ENCODE results near the gene ARL3. TPM values are rescaled to one million over a fixed set of nuclear protein-coding genes. Genes with fewer than 3 reads are reported as not detected.
"Not testable (repeated sequence)": the region's sequence is repeated elsewhere in the genome, so short reads cannot be mapped to it uniquely, and the experiment has no call there.

Gene ARL3
- total RNA-seq, 1 experiment from 2014 or later, result 2.6 TPM

DNA sequence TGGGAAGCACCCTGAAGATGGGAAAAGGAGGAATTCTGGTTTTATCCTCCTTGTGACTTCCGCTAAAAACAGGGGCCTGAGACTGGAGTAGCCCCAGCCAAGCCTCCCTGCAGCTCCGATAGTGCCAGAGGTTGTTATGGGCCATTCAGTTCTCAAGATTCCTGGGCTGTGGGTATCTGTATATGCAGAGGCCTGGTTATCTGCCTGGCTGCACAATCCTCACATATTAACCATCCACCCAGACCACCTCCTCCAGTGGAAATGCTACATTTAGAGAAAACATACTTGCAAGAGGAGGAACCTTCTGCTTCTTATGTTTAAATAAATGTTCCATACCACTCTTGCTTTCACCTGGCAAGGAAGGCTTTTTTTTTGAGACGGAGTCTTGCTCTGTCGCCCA, 34.6 kb downstream of the ARL3 start:
- in situ Hi-C loops (cut with HindIII; ENCODE audit: low pct_unique_long_range_greater_than_20kb, low sequenced_read_pairs), result no loop called here
- DNase-seq (ENCODE audit: low read depth, low spot score), result no peak

DNA sequence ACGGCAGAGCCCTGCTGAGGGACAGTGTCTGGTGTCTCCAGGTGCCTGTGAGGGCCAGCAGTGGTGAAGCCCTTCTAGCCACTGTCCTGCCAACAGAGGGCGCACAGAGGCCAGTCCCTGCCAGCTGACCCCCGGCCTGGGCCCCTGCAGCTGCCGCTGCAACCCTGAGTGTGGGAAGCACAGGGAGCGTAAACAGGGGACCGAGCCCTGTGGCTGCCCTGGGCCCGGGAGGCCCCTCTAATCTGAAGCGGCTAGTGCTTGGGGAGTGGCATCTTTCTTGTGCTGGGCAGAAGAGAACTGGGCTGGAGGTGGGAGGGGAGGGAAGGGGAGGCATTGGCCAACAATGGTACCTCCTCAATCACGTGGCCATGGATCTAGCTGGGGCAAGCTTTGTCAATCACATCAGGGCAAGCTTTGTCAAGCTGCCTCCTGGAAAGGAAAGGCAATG, 35.3 kb downstream of the ARL3 start:
- in situ Hi-C loops (cut with HindIII; ENCODE audit: low pct_unique_long_range_greater_than_20kb, low sequenced_read_pairs), result no loop called here
- DNase-seq (ENCODE audit: low read depth, low spot score), result peak; percentile 71

DNA sequence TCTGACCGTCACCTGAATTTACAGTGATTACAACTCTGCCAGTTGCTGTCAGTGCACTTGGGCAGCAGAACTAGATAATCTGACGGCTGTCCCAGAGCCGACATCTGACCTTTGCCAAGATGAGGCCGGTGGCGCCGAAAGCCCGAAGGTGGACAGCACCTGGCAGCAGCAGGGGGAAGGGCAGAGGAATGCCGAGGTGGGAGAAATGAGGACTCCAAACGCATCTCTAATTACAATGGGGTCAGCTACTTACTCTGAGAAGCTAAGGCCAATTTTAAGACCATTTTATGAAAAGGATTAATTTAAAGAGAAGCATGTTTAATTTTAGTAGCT, 36.2 kb downstream of the ARL3 start:
- in situ Hi-C loops (cut with HindIII; ENCODE audit: low pct_unique_long_range_greater_than_20kb, low sequenced_read_pairs), result no loop called here
- DNase-seq (ENCODE audit: low read depth, low spot score), result no peak

DNA sequence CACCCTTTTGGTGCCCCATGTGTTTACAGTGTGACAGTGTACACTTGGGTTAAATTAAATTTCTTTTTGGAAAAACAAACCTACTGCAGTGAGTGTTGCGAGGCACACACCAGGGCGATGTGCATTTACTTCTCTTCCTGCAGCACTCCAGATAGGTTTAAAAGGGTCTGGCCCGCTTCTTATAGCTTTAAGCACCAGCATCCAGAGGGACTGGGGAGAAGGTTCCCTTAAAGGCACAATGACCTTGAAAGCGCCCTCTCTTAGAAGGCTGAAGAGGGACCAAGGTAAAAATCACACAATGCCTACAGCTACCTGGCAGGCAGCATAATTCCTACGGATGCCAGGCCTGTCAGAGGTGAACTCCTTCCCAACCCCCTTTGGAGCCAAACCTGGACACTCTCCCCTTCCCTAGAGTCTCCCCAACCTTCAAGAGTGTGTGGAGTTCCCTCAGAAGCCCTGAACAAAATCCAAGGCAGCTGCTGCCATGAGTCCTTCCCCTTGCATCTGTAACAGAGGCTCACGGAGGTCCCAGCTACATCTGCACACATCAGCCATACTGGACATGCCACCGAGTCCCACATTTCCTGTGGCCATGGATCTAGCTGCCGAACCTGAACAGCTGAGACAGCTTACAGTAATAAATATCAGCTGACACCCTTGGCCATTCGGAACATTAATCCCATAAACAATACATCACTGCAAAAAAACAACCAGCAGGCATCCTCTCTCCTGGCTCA, 36.7 kb downstream of the ARL3 start:
- DNase-seq (ENCODE audit: low read depth, low spot score), result no peak
- in situ Hi-C loops (cut with HindIII; ENCODE audit: low pct_unique_long_range_greater_than_20kb, low sequenced_read_pairs), result no loop called here

DNA sequence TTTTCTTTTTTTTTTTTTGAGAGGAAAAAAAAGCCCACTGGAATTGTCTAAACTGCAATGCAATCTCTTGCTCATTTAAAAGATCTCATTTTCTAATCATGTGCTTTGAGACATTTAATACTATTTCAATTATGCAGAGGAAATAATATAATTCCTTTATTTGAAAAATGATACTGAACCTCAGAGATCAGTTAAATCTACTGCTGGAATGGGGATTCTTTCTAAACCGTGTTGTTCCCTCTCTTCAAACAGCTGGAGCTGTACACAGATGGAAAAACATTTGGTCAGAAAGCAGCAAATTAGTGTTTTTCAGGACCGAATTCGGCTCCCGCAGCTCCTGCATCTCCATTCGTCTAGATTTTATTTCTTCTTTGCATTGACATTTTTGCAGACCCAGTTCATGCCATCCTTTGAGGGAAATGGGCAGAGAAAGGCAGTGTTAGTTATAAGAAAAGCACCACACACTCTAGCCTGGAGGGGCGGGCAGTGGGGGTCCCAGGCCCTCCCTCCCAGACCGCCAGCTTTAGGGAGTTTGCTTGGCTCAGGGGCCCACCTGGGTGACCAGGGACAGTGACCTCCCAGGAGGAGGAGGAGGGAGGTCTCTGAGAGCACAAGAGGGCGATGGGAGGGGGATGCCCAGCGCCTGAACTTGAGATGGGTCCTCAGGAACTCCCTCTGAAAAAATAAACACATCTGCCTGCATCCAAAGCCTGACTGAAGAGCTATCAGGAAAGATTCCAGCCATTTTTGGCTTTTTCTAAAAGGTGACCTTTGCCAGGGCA, 37.5 kb downstream of the ARL3 start:
- in situ Hi-C loops (cut with HindIII; ENCODE audit: low pct_unique_long_range_greater_than_20kb, low sequenced_read_pairs), result no loop called here

DNA sequence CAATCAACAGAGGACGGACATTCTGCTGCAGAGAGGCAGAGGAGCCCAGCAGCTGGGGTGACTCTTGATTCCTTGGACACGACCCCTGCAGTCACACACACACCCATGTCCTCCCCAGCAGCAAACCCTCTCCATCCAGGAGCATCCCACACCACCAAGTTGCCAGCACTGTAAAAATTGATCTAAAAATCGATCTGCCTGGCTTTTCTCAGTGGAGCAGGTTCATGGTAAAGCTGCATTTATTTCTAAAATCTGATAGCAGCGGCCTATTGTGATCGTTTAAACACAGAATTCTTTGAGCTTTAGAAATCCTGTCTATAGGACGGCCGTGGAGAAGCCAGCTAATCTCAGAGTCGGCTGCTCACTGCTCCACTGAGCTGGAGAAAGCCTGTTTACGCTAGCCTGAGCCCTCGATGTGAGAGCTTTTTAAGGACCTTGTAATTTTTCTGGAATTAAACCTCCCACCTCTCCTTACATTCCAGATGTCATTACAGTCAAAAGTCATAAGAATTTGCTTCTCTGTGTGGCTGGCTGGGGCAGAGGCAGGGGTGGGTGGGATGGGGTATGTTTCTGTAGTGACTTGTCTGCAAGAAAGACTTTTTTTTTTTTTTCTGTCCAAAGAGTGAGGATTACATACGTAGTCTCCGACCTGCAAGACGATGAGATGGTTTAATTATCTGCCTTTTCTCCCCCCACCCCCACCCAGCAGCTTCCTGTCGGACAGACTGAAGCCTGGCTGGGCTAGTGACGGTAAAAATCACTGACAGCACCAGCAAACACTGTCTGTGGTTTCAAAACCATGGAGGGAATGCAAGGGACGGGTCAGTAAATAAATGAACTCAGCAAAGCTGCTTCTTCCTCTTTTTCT, 38.3 kb downstream of the ARL3 start:
- in situ Hi-C loops (cut with HindIII; ENCODE audit: low pct_unique_long_range_greater_than_20kb, low sequenced_read_pairs), result no loop called here
- DNase-seq (ENCODE audit: low read depth, low spot score), result no peak

More for the DNA sequence above, 37.5 kb downstream of the ARL3 start:
- no peak for DNase-seq (ENCODE audit: low read depth, low spot score)

DNA sequence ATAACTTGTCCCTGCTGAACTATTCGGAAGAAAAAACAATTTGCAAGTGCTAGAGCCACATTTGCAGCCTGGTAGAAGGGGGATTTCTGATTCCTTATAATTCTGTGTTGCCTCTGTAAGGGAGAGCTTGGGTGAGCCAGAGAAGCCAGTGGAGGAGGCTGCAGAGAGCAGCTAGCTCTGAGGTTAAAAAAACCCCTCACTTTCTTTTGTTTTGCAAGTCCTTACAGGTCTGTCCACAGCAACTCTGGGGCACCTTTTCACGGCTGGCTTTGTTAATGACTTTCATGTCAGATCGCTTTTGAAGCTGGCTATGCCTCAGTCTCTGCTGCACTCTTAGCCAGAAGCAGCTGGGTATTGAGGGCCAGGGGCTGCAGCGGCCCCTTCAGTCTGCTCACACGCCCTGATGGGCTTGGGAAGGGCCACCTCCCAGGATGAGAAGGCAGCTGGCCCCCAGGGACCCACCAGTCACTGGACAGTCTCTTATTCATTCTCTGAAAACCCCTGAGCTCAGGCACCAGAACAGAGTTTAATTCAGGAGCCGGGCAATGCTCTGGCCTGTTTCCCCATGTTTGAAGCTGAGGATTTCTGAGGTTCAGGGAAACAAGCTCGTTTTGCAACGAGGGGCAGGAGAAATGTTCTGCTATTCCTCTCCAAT, 39.1 kb downstream of the ARL3 start:
- in situ Hi-C loops (cut with HindIII; ENCODE audit: low pct_unique_long_range_greater_than_20kb, low sequenced_read_pairs), result no loop called here
- no peak for DNase-seq (ENCODE audit: low read depth, low spot score)

DNA sequence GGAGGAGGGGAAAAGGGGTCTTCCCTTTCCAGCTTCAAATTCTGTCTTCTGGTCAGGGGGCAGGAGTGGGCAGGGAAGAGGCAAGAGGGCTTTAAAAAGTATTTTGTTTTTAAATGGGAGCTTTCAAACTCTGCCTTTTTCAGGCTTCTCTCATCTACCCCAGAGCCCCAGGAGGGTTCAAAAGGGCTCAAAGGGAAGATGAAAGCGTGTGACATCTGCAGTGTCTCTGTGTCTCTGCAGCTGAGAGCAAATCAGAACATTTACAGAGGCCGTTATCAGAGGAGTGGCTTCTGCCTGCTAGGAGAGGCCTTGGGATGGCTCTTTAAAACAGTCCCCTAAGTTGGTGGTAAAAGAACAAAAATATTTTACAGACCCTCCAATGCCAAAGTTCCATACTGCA, 39.6 kb downstream of the ARL3 start:
- in situ Hi-C loops (cut with HindIII; ENCODE audit: low pct_unique_long_range_greater_than_20kb, low sequenced_read_pairs), result no loop called here
- no peak for DNase-seq (ENCODE audit: low read depth, low spot score)

DNA sequence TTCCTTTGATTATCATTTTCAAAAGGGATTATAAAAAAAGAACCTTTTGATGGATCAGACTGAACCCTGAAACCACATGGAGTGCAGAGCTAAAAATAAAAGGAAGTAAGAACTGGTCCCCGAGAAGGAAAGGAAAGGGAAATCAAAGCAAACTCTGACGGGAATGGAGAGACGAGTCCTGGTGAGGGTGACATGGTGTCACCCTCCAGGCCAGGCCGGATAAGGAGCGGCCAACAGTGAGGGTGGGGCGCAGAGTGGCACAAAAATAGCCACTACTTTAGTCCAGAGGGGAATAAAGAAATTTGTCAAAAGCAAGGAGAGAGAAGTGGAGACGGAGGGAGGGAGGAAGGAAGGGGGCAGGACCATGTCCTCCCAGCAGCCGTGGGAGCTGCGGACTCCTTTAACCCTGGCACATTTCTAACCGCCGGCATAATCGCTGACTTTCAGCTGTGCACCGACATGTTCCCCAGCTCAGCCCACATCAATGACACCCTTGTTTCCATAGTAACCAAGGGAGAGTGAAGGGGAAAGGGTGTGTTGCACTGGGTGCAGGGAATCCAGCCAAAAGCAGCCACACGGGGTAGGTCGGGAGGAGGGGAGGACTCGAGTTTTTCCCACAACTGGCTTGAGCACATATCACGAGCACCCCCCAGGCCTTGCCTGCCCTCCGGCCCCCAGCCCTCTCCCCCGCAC, 40.2 kb downstream of the ARL3 start:
- in situ Hi-C loops (cut with HindIII; ENCODE audit: low pct_unique_long_range_greater_than_20kb, low sequenced_read_pairs), result no loop called here
- DNase-seq (ENCODE audit: low read depth, low spot score), result no peak

DNA sequence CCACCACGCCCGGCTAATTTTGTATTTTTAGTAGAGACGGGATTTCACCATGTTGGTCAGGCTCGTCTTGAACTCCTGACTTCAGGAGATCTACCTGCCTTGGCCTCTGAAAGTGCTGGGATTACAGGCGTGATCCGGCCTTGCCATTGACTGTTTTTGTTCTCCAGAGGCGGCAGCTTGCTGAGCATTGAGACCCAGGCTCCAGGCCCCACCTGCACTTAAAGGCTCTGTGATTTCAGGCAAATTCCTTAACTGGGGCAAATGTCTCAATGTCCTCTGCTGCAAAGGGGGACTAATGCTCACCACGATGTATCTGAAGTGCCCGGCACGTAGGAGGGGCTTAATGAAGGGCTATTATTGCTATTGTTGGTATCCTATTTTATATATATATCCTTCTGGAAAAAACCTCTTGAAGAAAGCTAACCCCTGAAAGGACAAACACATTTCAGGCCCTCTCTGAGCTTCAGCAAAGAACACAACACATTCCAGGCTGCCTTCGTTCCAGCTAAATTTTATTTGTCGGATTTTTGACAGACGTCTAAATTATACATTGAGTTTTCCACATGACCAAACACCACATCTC, 40.9 kb downstream of the ARL3 start:
- DNase-seq (ENCODE audit: low read depth, low spot score), result no peak
- in situ Hi-C loops (cut with HindIII; ENCODE audit: low pct_unique_long_range_greater_than_20kb, low sequenced_read_pairs), result no loop called here

DNA sequence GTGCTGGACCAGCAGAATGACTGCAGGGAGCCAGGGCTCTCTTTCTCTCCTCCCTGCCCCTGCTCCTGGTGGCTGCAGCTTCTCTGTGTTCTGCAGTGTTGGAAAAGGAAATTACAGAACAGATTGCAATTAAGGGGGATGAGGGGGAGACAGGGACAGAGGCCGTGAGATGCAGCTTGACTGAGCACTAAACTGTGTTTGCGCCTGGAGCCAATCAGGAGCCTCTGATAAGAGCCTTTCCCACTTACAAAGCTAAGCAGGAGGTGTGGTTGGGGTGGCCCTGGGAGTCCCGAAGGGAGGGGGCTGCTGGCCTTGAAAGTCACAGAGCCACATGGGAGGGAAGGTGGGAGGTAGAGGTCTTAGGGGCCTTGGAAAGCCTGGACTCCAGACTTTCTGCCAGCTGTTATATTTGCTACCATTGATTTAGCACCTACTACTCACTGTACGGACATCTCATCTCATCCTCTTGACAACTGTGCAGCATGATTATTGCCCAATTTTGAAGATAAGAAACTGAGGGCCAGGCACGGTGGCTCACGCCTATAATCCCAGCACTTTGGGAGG, 43.2 kb downstream of the ARL3 start:
- in situ Hi-C loops (cut with HindIII; ENCODE audit: low pct_unique_long_range_greater_than_20kb, low sequenced_read_pairs), result no loop called here
- DNase-seq (ENCODE audit: low read depth, low spot score), result no peak

DNA sequence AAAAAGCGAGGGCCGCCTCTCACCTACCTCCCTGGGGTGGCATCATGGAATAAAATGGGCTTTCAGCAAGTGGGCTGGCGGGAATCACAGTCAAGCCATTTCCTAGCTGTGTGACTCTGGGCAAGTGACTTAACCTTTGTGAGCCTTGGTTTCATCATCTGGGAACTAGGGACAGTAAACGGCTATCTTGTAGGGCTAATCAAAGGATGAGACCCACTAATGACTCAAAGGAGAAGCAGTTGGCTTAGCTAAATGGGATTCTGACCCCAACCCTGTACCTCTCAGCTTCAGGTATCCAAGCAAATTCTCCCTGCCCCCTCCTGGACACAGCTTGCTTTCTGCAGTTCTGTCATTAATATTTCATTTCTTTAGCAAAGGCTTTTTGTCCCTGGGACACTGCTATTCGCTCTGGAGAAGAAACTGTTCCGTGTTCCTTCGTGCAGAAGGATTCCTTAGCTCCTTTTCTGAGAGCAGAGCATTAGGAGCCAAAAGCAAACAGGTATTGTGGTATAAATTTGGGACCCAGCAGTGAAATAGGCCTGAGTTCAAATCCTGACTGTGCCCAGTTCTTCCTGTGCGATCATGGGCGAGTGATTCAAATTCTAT, 44.0 kb downstream of the ARL3 start:
- no peak for DNase-seq (ENCODE audit: low read depth, low spot score)
- in situ Hi-C loops (cut with HindIII; ENCODE audit: low pct_unique_long_range_greater_than_20kb, low sequenced_read_pairs), result no loop called here

DNA sequence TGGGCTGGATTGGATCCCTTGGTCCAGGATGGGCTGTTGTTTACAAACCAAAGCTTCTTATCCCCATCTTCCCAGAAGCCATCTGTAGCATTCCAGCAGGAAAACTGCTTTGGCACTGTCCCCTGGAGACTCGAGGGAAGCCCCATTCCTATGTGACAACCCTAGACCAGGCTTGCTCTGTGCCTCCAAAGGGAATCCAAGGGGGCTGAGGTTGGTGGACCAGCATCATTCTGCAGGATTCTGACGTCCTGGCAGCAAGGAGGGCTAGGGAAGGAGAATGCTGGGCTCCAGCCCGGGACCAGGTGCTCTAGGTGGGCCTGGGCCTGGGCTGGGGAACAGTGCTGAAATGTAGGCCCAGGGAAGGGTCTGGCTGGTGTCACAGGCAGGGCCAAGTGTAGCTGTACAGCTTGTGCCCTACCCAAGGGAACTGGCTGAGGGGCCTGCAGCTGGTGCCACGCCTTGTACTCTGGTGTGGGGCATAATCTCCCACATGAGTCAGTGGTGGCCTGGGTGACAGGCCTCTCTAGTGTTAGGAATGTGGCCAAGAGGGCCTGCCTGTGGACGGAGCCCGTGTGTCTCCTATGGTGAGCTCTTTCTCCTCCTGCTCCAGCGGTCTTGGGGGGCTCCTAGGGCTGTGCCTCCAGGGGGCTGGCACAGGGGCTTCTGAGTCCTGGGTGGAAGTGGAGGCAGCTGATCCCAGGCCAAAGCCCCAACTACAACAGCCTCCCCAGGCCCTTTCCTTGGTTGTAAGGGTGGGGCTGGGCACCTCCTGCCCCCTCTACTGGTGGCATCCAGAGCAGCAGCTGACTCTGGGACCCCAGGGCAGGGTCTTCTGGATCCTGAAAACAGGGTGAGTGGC, 44.8 kb downstream of the ARL3 start:
- in situ Hi-C loops (cut with HindIII; ENCODE audit: low pct_unique_long_range_greater_than_20kb, low sequenced_read_pairs), result no loop called here

DNA sequence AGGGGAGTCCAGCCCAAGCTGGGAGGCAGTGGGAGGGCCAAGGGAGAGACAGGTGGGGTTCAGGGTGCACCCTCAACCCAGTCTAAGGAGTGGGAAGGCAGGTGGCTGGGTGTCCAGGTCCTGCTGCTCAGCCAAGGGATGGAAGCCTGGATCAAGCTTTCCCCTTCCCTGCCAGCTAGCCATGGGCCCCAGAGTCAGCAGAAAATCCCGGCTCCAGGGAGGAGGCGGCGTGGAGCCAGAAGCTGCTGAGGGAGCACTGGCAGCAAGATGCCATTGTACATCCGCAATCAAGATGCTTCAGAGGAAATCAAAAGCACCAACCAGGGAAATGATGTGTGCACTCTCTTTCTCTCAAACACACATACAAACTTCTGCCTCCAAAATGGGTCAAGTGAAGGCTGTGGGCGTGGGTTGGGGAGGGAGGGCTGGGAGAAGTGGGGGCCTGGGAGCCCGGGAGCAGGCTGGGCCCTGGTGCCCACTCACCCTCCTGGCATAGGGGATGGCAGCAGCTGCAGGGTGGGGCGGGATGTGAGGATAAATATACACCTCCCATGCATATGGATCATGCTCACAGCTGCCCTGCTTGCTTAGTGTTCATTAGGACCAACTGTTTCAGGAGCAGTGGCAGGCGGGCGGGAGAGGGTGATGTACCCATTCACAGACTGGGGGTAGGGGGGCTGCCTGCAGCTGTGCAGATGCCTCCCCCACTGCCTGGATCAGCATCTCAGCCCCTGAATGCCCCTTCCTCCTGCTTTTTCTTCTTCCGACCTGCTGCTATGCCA, 45.7 kb downstream of the ARL3 start:
- in situ Hi-C loops (cut with HindIII; ENCODE audit: low pct_unique_long_range_greater_than_20kb, low sequenced_read_pairs), result no loop called here
- DNase-seq (ENCODE audit: low read depth, low spot score), result no peak

More for the DNA sequence above, 44.8 kb downstream of the ARL3 start:
- DNase-seq (ENCODE audit: low read depth, low spot score), result no peak

DNA sequence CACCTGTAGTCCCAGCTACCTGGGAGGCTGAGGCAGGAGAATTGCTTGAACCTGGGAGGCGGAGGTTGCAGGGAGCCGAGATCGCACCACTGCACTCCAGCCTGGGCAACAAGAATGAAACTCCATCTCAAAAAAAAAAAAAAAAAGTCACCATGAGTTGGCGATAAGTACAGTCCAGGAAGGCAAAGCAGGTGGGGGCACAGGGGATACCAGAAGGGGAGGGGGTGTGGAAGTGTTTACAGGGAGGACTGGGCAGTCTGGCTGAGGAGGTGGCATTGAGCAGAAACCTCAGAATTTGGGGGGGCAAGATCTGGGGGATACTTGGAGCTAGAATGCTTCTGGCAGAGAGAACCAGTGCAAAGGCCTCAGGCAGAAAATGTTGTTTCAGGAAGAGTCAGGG, 46.8 kb downstream of the ARL3 start:
- in situ Hi-C loops (cut with HindIII; ENCODE audit: low pct_unique_long_range_greater_than_20kb, low sequenced_read_pairs); DNase-seq (ENCODE audit: low read depth, low spot score): not testable (repeated sequence)

Data from SK-MEL-5 (cell line).